ENCODE results near the gene TENM3.

Gene TENM3

GRCh38 chr4:182758273-182758672 lies 515.1 kb downstream of the TENM3 start:
- DNase-seq, result no peak

- DNase-seq, result no peak
Observed at GRCh38 chr4:182760551-182761043, 517.4 kb downstream of the TENM3 start.

GRCh38 chr4:182764137-182764536 lies 520.9 kb downstream of the TENM3 start:
- DNase-seq, result no peak

GRCh38 chr4:182764642-182765041 lies 521.4 kb downstream of the TENM3 start:
- no peak for DNase-seq

- DNase-seq, result no peak
Observed at GRCh38 chr4:182765987-182766856, 523.0 kb downstream of the TENM3 start.

- DNase-seq, result no peak
Observed at GRCh38 chr4:182766857-182767250, 523.7 kb downstream of the TENM3 start.

- no peak for DNase-seq
Observed at GRCh38 chr4:182768838-182769237, 525.6 kb downstream of the TENM3 start.

- DNase-seq, result no peak
Observed at GRCh38 chr4:182770259-182770995, 527.2 kb downstream of the TENM3 start.

GRCh38 chr4:182770996-182771514 lies 527.9 kb downstream of the TENM3 start:
- DNase-seq, result no peak

- DNase-seq, result no peak
Observed at GRCh38 chr4:182775075-182775474, 531.9 kb downstream of the TENM3 start.

- no peak for DNase-seq
Observed at GRCh38 chr4:182776376-182777105, 533.3 kb downstream of the TENM3 start.

GRCh38 chr4:182778222-182778982 lies 535.2 kb downstream of the TENM3 start:
- no peak for DNase-seq

- no peak for DNase-seq
Observed at GRCh38 chr4:182786991-182787390, 543.8 kb downstream of the TENM3 start.

- DNase-seq, result no peak
Observed at GRCh38 chr4:182788201-182788600, 545.0 kb downstream of the TENM3 start.

GRCh38 chr4:182789529-182789928 lies 546.3 kb downstream of the TENM3 start:
- DNase-seq, result no peak

- no peak for DNase-seq
Observed at GRCh38 chr4:182795446-182796238, 552.4 kb downstream of the TENM3 start.

- DNase-seq, result no peak
Observed at GRCh38 chr4:182799515-182800215, 556.5 kb downstream of the TENM3 start.

GRCh38 chr4:182800216-182800515 lies 557.0 kb downstream of the TENM3 start:
- no peak for DNase-seq

GRCh38 chr4:182801636-182802035 lies 558.4 kb downstream of the TENM3 start:
- peak in 1 of 2 donors; percentile 7 for DNase-seq

- no peak for DNase-seq
Observed at GRCh38 chr4:182802621-182803020, 559.4 kb downstream of the TENM3 start.

- no peak for DNase-seq
Observed at GRCh38 chr4:182803235-182803634, 560.0 kb downstream of the TENM3 start.
